Measurements from ENCODE around the gene SF3A1. TPM values are rescaled to one million over a fixed set of nuclear protein-coding genes. Genes with fewer than 3 reads are reported as not detected.
A peak's percentile ranks its signal among the peaks of the same experiment; 100 is the strongest.

Gene SF3A1
- polyA plus RNA-seq, 1 donor: 87.1 TPM

DNA sequence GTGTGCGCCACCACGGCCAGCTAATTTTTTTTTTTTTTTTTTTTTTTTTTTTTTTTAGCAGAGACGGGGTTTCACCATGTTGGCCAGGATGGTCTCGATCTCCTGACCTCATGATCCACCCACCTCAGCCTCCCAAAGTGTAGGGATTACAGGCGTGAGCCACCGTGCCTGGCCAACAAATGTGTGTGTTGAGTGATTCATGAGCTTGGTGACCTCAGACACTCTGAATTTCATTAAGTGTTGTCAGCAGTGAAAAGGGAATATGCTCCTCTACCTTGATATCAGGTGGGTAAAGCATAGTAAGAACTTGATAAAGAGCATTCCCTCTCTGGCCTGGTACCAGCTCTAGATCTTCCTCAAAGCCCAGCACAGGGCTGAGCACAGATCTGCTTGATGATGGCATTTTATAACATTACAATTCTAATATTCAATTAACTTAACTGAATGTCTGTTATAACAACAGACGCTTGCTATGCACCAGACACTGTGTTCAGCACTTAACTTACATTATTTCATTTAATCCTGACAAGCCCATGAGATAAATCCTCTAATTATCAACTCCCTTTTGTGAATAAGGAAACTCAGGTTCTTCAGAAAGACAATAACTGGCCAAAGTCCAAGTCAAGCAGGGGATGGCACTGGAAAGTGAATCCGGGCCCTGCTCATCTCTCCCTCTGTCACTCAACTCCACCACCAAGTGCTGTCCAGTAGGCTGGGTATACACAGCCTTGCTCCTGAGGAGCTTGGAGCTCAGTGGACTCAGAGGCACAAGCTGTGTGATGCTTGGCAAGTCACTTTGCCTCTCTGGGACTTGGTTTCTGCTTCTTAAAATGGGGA lies 42.9 kb downstream of the SF3A1 start:
- H3K9me3 ChIP-seq (ENCODE audit: control insufficient read depth, low read depth, low read length): no peaks in the 10 kb centered on the region
- H3K4me3 ChIP-seq (ENCODE audit: low read length): no peak overlapping the region
- WGBS (ENCODE audit: insufficient coverage, low lambda C conversion rate): 83% methylated on average over 1 of the region's 8 CpGs
- peak overlapping the region; percentile 7 for H3K27ac ChIP-seq (ENCODE audit: low read length)
- peaks cover 4% of the 10 kb centered on the region for H3K36me3 ChIP-seq (ENCODE audit: control insufficient read depth, insufficient read depth, low read length)
- peaks cover 21% of the 10 kb centered on the region for H3K4me1 ChIP-seq (ENCODE audit: control insufficient read depth, insufficient read depth, low read length)
- peak in 1 of 2 donors; percentile 55 for DNase-seq
- no peaks in the 10 kb centered on the region for H3K27me3 ChIP-seq (ENCODE audit: control insufficient read depth, insufficient read depth, low read length)

DNA sequence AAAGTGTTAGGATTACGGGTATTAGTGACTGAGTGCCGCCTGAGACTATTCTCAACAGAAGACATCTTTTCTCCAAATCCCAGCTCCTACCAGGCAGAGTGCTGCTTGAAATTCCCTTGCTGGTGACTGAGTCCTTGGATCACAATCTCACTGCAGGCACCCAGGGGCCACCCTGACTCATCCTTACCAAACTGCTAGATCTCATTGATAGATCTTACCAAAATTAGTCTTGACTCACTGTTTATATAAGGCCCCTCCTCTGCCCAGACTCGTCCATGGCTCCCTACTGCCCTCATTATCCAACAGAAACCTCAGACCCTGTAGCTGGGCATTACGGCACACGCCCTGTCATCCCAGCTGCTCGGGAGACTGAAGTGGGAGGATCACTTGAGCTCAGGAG lies 44.6 kb downstream of the SF3A1 start:
- no peak overlapping the region for H3K4me3 ChIP-seq (ENCODE audit: low read length)
- H3K9me3 ChIP-seq (ENCODE audit: control insufficient read depth, low read depth, low read length): no peaks in the 10 kb centered on the region
- WGBS (ENCODE audit: insufficient coverage, low lambda C conversion rate): no CpG with 5 or more reads among the region's 6 CpGs
- H3K27me3 ChIP-seq (ENCODE audit: control insufficient read depth, insufficient read depth, low read length): no peaks in the 10 kb centered on the region
- no peak for DNase-seq
- peaks cover 21% of the 10 kb centered on the region for H3K4me1 ChIP-seq (ENCODE audit: control insufficient read depth, insufficient read depth, low read length)
- H3K27ac ChIP-seq (ENCODE audit: low read length): no peak overlapping the region
- peaks cover 4% of the 10 kb centered on the region for H3K36me3 ChIP-seq (ENCODE audit: control insufficient read depth, insufficient read depth, low read length)

DNA sequence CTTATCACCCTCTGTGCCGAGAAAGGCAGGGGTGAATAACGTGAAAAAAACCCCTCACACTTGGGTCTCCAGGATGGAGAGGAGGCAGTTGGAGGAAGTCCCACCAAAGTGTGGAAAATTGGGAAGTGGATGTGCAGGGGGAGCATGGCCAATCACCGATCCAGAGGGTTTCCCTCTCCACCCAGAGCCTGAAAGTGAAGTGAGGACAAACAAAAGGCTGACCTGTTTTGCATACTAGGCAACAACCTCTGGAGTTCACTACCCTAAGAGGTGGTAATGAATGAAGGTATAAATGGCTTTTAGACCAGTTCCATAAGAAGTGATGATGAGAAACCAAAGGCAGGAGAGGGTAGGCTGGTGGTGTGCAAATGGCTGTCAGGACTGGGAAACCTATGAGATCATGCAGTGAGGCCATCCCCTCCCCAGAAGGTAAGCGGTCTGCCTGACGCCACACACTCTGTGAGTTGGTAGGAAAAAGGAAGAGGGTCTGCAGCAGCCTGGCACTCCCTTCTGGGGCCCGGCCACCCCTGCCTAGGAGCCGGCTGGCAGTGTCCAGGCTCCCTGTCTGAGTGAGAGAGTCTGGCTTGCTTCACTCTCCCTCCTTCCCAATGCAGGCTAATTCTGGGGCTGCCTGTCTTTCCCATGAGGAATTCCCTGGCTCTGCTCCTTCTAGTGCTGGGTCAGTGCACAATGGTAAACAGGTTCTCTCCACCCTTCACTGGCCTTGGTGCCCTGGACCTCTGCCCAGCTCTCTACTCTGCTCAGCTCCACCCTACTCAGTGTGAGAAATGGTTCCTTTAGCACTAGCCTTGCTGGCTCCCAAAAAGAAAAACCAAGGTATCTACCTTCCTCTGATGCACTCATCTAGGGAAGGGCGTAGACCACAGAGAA lies 45.6 kb downstream of the SF3A1 start:
- peaks cover 4% of the 10 kb centered on the region for H3K36me3 ChIP-seq (ENCODE audit: control insufficient read depth, insufficient read depth, low read length)
- H3K4me3 ChIP-seq (ENCODE audit: low read length): no peak overlapping the region
- no CpG with 5 or more reads among the region's 8 CpGs for WGBS (ENCODE audit: insufficient coverage, low lambda C conversion rate)
- peaks cover 24% of the 10 kb centered on the region for H3K4me1 ChIP-seq (ENCODE audit: control insufficient read depth, insufficient read depth, low read length)
- no peaks in the 10 kb centered on the region for H3K27me3 ChIP-seq (ENCODE audit: control insufficient read depth, insufficient read depth, low read length)
- no peak for DNase-seq
- no peaks in the 10 kb centered on the region for H3K9me3 ChIP-seq (ENCODE audit: control insufficient read depth, low read depth, low read length)
- H3K27ac ChIP-seq (ENCODE audit: low read length): no peak overlapping the region

DNA sequence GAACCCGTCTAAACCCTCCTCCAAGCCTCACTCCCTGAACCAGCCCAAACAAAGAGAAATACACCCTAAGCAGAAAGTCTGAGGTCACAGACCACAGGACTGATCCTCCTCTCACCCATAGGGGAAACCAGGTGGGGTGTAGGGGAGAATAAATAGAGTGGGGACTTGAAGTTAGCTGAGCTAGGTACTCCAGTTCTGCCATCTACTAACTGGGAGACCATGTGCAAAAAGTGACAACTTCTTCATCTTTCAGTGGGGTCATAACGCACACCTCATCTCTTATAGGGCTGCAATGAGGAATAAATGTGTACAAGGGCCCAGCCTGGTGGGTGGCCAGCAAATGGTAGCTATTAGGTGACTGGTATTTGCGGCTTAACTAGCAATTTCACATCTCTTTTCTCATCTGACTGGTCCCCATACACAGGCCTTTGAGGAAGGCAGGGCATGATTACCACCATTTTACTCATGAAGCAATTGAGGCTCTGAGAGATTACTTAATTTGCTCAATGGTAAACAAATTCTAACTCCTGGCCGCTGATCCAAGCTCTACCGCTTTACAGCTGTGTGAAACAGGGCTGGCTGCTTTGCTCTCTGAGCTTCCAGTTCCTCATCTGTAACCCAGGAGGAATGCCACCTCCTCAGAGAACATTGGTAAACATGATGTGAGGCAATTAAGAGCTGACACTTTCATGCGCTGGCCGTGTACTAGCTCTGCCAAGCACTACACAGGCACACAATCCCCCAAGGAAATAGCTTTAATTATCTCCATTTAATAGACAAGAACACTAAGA lies 46.5 kb downstream of the SF3A1 start:
- WGBS (ENCODE audit: insufficient coverage, low lambda C conversion rate): no CpG with 5 or more reads among the region's 7 CpGs

DNA sequence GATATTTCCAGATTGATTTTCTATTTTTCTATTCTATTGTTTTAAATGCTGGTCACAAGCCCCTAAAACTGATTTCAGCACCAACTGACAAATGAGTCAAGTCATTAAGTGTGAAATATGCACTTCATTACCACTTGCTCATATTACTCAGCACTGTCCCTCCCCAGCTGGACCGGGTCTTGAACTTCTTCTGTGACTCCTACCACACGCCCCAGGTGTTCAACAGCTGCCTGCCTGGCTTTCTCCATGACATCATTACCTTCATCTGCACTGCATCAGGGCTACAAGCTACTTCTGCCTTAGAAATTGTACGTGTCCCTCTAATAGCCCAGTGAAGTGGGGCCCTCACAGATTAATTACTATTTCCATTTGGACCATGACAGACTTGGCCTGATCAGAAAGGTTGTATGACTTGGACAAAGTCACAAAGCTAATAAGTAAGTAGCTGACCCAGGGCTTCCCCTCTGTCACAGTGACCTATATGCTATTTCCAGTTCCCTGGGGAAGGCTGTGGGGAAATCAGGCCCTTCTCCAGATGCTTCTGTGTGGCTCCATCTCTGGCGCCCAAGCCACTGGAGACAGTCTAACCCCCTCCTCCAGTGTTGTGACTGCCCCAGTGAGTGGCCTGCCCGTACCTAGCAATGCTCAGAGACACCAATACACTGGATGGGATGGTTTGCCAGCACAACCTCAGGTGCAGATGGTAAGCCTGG lies 48.0 kb downstream of the SF3A1 start:
- peaks cover 36% of the 10 kb centered on the region for H3K4me1 ChIP-seq (ENCODE audit: control insufficient read depth, insufficient read depth, low read length)
- no peaks in the 10 kb centered on the region for H3K27me3 ChIP-seq (ENCODE audit: control insufficient read depth, insufficient read depth, low read length)
- H3K4me3 ChIP-seq (ENCODE audit: low read length): no peak overlapping the region
- peaks cover 8% of the 10 kb centered on the region for H3K36me3 ChIP-seq (ENCODE audit: control insufficient read depth, insufficient read depth, low read length)
- WGBS (ENCODE audit: insufficient coverage, low lambda C conversion rate): no CpG with 5 or more reads among the region's 5 CpGs
- DNase-seq: no peak
- H3K27ac ChIP-seq (ENCODE audit: low read length): no peak overlapping the region
- H3K9me3 ChIP-seq (ENCODE audit: control insufficient read depth, low read depth, low read length): no peaks in the 10 kb centered on the region

More for the DNA sequence above, 46.5 kb downstream of the SF3A1 start:
- no peaks in the 10 kb centered on the region for H3K36me3 ChIP-seq (ENCODE audit: control insufficient read depth, insufficient read depth, low read length)
- DNase-seq: peak in 1 of 2 donors; percentile 29
- peaks cover 34% of the 10 kb centered on the region for H3K4me1 ChIP-seq (ENCODE audit: control insufficient read depth, insufficient read depth, low read length)
- no peak overlapping the region for H3K27ac ChIP-seq (ENCODE audit: low read length)
- H3K9me3 ChIP-seq (ENCODE audit: control insufficient read depth, low read depth, low read length): no peaks in the 10 kb centered on the region
- no peak overlapping the region for H3K4me3 ChIP-seq (ENCODE audit: low read length)
- no peaks in the 10 kb centered on the region for H3K27me3 ChIP-seq (ENCODE audit: control insufficient read depth, insufficient read depth, low read length)

DNA sequence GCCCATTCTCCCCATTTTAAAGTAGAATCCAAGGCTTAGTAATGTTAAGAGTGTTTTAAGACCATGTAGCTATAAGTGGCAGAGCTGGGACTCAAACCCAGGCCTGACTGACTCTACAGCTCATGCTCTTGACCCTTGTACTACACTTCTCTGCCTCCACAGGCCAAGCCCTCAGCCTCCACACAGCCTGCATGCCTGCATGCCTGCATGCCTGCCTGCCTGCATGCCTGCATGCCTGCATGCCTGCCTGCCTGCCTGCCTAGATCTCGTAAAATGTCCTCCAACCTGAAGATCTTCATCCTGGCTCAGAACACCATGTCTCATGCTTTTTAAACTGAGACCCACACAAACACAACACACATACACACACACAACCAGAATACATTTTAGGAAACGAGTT lies 48.6 kb downstream of the SF3A1 start:
- DNase-seq: no peak
- H3K27ac ChIP-seq (ENCODE audit: low read length): no peak overlapping the region
- H3K36me3 ChIP-seq (ENCODE audit: control insufficient read depth, insufficient read depth, low read length): peaks cover 14% of the 10 kb centered on the region
- no peaks in the 10 kb centered on the region for H3K9me3 ChIP-seq (ENCODE audit: control insufficient read depth, low read depth, low read length)
- 100% methylated on average over 1 of the region's 2 CpGs for WGBS (ENCODE audit: insufficient coverage, low lambda C conversion rate)
- no peak overlapping the region for H3K4me3 ChIP-seq (ENCODE audit: low read length)
- no peaks in the 10 kb centered on the region for H3K27me3 ChIP-seq (ENCODE audit: control insufficient read depth, insufficient read depth, low read length)
- H3K4me1 ChIP-seq (ENCODE audit: control insufficient read depth, insufficient read depth, low read length): peaks cover 34% of the 10 kb centered on the region

DNA sequence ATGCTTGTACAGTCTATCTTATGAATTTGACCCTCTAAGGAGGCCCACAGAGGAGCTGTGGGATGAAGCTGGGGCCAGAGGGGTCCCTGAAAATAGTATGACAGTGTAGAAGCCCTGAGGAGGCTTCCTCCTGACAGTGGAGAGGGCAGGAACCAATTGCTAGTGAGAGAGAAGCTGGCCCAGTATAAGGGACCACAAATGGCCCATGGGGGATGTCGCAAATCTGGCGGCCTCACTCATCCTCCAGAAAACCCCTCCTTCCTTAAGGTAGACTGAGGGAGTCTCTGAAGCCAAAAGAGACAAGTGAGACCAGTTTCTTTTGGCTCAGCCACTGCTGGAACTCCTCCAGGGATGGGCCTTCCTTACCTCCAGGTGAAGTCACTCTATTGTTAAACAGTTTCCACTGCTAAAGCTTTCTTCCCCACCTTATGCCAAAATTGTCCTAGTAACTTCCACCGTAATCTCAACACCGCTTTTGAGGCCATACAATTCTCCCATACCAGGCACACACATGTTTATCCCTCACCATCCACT lies 49.6 kb downstream of the SF3A1 start:
- Histone ChIP-seq H3K36me3 (ENCODE audit: control insufficient read depth, insufficient read depth, low read length) (peaks cover 20% of the 10 kb centered on the region), H3K9me3 (ENCODE audit: control insufficient read depth, low read depth, low read length) (no peaks in the 10 kb centered on the region), H3K4me3 (ENCODE audit: low read length) (no peak overlapping the region), H3K27ac (ENCODE audit: low read length) (no peak overlapping the region), H3K4me1 (ENCODE audit: control insufficient read depth, insufficient read depth, low read length) (peaks cover 34% of the 10 kb centered on the region), H3K27me3 (ENCODE audit: control insufficient read depth, insufficient read depth, low read length) (no peaks in the 10 kb centered on the region)
- no peak for DNase-seq
- WGBS (ENCODE audit: insufficient coverage, low lambda C conversion rate): 82% methylated on average over 2 of the region's 4 CpGs

DNA sequence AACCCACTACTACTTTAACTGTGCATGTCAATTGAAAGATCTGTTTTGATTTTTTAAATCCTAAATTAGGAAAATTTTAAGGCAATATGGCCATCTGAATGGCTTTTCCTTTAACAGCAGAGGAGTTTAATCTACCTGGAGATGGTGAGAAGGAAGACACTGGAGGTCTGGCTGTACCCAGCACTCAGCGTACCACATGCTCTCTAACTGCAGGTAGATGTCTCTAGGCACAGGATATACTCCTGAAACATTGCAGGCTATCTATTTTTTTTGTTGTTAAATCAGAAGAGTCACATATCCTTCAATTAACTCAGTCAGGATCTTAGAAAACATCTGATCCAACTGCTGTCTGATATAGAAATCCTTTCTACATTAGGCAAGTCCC lies 50.1 kb downstream of the SF3A1 start:
- Histone ChIP-seq H3K4me3 (ENCODE audit: low read length) (no peak overlapping the region), H3K4me1 (ENCODE audit: control insufficient read depth, insufficient read depth, low read length) (peaks cover 35% of the 10 kb centered on the region), H3K27ac (ENCODE audit: low read length) (no peak overlapping the region), H3K9me3 (ENCODE audit: control insufficient read depth, low read depth, low read length) (no peaks in the 10 kb centered on the region), H3K36me3 (ENCODE audit: control insufficient read depth, insufficient read depth, low read length) (peaks cover 23% of the 10 kb centered on the region), H3K27me3 (ENCODE audit: control insufficient read depth, insufficient read depth, low read length) (no peaks in the 10 kb centered on the region)
- WGBS (ENCODE audit: insufficient coverage, low lambda C conversion rate): no CpG with 5 or more reads among the region's 1 CpG
- no peak for DNase-seq

DNA sequence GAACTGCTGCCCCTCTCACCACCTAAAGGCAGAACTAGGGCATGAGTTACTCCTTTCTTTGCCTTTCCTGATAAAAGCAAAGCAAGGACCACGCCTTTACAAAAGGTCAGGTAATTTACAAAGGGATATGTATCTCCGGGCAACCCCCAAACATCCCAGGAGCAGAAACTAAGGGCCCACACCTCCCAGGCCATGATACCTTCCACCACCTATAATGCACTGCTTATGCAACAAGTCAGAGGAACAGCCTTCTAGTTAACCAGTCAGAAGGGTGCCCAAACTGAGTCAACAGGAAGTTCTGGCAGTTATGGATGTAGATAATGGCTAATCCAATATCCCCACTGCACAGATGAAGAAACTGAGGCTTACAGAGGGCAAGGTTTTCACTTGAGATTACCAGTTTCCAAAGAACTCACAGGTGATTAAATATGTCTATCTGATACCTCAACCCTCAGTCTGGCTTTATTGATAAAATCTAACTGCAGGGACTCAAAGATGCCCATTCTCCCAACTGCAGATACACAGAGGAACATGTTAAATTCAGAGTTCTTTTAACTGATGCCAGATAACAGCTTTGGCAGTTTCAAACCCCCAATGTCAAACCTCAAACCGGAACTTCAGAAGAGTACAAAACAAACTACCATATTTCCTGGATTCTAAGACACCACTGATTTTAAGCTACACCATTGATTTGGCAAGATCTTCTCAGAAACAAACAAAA lies 50.6 kb downstream of the SF3A1 start:
- no CpG with 5 or more reads among the region's 3 CpGs for WGBS (ENCODE audit: insufficient coverage, low lambda C conversion rate)
- peak overlapping the region; percentile 38 for H3K27ac ChIP-seq (ENCODE audit: low read length)
- peaks cover 29% of the 10 kb centered on the region for H3K36me3 ChIP-seq (ENCODE audit: control insufficient read depth, insufficient read depth, low read length)
- H3K4me3 ChIP-seq (ENCODE audit: low read length): no peak overlapping the region
- H3K4me1 ChIP-seq (ENCODE audit: control insufficient read depth, insufficient read depth, low read length): peaks cover 35% of the 10 kb centered on the region
- H3K27me3 ChIP-seq (ENCODE audit: control insufficient read depth, insufficient read depth, low read length): no peaks in the 10 kb centered on the region
- no peaks in the 10 kb centered on the region for H3K9me3 ChIP-seq (ENCODE audit: control insufficient read depth, low read depth, low read length)
- DNase-seq: peak in 1 of 2 donors; percentile 53

All from large intestine (tissue), 3 donors.